Endothelial cell of umbilical vein (primary cell): Measurements from ENCODE around the gene FAM210A.

Experiments used
- CTCF ChIP-seq, 2 donors: IDR thresholded peaks; 1 replicate in 1 of 2; 2 replicates in 1 of 2; pipeline ENCODE4 v1.5.1; 2011; ENCODE audit warnings: low read length in 2 of 2, mild to moderate bottlenecking in 2 of 2, moderate library complexity in 2 of 2, control low read depth in 1 of 2, inconsistent platforms in 1 of 2, low read depth in 1 of 2; ENCODE audit not compliant: insufficient read depth in 1 of 2; ENCODE audit errors: extremely low read depth in 1 of 2
- EZH2 ChIP-seq: IDR thresholded peaks from 2 replicates; pipeline ENCODE4 v1.6.1; 2012; ENCODE audit warnings: borderline replicate concordance, low read depth, mild to moderate bottlenecking, moderate library complexity, low read length, inconsistent platforms; ENCODE audit not compliant: severe bottlenecking
- MAX ChIP-seq: IDR thresholded peaks from 2 replicates; pipeline ENCODE4 v1.6.1; 2011; ENCODE audit not compliant: insufficient read depth, insufficient read length
- POLR2A ChIP-seq: IDR thresholded peaks from 2 replicates; pipeline ENCODE4 v1.6.1; 2012; ENCODE audit warnings: low read depth, mild to moderate bottlenecking, control low read depth, low read length
- POLR2AphosphoS5 ChIP-seq: IDR thresholded peaks from 2 replicates; pipeline ENCODE4 v1.6.1; 2012; ENCODE audit warnings: low read depth, mild to moderate bottlenecking, control low read depth, low read length, moderate library complexity; ENCODE audit not compliant: insufficient read depth

GRCh38 chr18:13730481-13730880 lies 4.1 kb upstream of the FAM210A start:
- TF ChIP-seq CTCF (IDR thresholded peaks at IDR 0.05; ENCODE audit: extremely low read depth in 1 of 2, insufficient read depth in 1 of 2, low read depth in 1 of 2, low read length in 2 of 2) (no peak), POLR2A (no peak), MAX (no peak), EZH2 (no peak), POLR2AphosphoS5 (no peak)
